Ovary (tissue), 9 donors: Measurements from ENCODE around the gene CYP1A1. TPM values are rescaled to one million over a fixed set of nuclear protein-coding genes. Genes with fewer than 3 reads are reported as not detected.
"Not testable (repeated sequence)": the region's sequence is repeated elsewhere in the genome, so short reads cannot be mapped to it uniquely, and the experiment has no call there.

ENCODE experiments used
- DNase-seq, 5 donors: peaks; one replicate each; pipeline ENCODE4 v3.0.0-alpha.2; 2019 to 2020
- H3K27ac ChIP-seq, 2 donors: fragments of 200-600 bp; one replicate each; pipeline versions ENCODE4 v1.5.1 to v1.8.0; 2019 to 2022
- H3K27me3 ChIP-seq: fragments of 200-600 bp; one replicate; pipeline ENCODE4 v1.8.0; 2022
- H3K36me3 ChIP-seq: fragments of 200-600 bp; sonication (generic); one replicate; pipeline ENCODE4 v1.5.1; 2019
- H3K4me1 ChIP-seq: one replicate; pipeline ENCODE4 v1.8.1; 2013; ENCODE audit warnings: mild to moderate bottlenecking, moderate library complexity; ENCODE audit not compliant: insufficient read depth
- H3K4me3 ChIP-seq: fragments of 200-600 bp; sonication (generic); one replicate; pipeline ENCODE4 v1.5.1; 2017
- H3K9me3 ChIP-seq, 2 donors: fragments of 200-600 bp in 1 of 2; sonication (generic) in 1 of 2; one replicate each; pipeline versions ENCODE4 v1.5.1 to v1.8.1; 2013 to 2019; ENCODE audit warnings: mild to moderate bottlenecking in 1 of 2, moderate library complexity in 1 of 2
- CTCF ChIP-seq, 3 donors: fragments of 450-650 bp in 2 of 3; fragments of 200-600 bp in 1 of 3; IDR thresholded peaks; one replicate each; pipeline versions ENCODE4 v1.5.1 to v1.8.0; 2016 to 2022; ENCODE audit warnings: antibody characterized with exemption in 3 of 3, mild to moderate bottlenecking in 1 of 3
- EP300 ChIP-seq: sonication (generic); formaldehyde crosslinking; IDR thresholded peaks from one replicate; pipeline ENCODE4 v1.6.1; 2017; ENCODE audit warnings: antibody characterized with exemption
- POLR2A ChIP-seq: fragments of 450-650 bp; IDR thresholded peaks from one replicate; pipeline ENCODE4 v1.6.1; 2017; ENCODE audit warnings: antibody characterized with exemption, mild to moderate bottlenecking, moderate library complexity
- WGBS, 3 donors: extraction: QIAGEN DNeasy Blood & Tissue Kit in 1 of 3; methylation state at CpG; one replicate each; pipeline versions ENCODE4 v1.1.5 to v1.1.7; 2013 to 2017; 5-methylcytosine and 5-hydroxymethylcytosine counted together
- intact Hi-C, 4 donors: fragments of 100-400 bp; cut with DNase I; formaldehyde crosslinking; loops; one replicate each; pipeline versions ENCODE4 v1.11.0 to v1.15.1; 2022 to 2023
- polyA plus RNA-seq, 2 donors: library from polyadenylated mRNA; stranded (reverse); fragments of 200-250 nt in 1 of 2; fragments of 350-450 nt in 1 of 2; fragmentation: Illumina TruSeq in 1 of 2; extraction: RNeasy Lipid Tissue Mini Kit (QIAGEN cat#74804) in 1 of 2; gene quantifications; one replicate each; pipeline ENCODE4 v1.2.3, GENCODE V29; 2013 to 2014
- total RNA-seq, 7 donors: library from RNA; depleted of rRNA in 2 of 7; stranded (reverse); fragments of >200 nt in 2 of 7; fragmentation: NEBNext Ultra II Directional in 3 of 7; extraction: Animal tissue kit (Norgen Biotek cat#: 25700) in 3 of 7; gene quantifications; one replicate each; pipeline versions ENCODE4 v1.1.0 to v1.2.4, GENCODE V29; 2016 to 2023
- donor health status: DM: no; HTN: no; CAD: no; lungs with moderate emphysema.
- donor health status: DM: no; HTN: no; CAD: no.
- donor health status: Bipolar disorder and iron deficiency.
- donor health status: DM: yes; HTN: yes; CAD: no.
- donor health status: DM: no; HTN: no; CAD: no.
- donor health status: DM: yes; HTN: yes; CAD: no.

CYP1A1 gene
- total and polyA plus RNA-seq, 9 donors, result 0.10 to 1.6 (median 0.96) TPM; not detected in 6

GRCh38 chr15:74748322-74748946 is 23.1 kb upstream of the CYP1A1 start, which contains the start of gene CYP1A2:
Gene CYP1A2 (plus strand): TSS chr15:74748845. CDS start chr15:74749739, 894 bp downstream.
- 69 to 72% (median 71%) methylated on average over 3 of the region's 3 CpGs for WGBS, 3 donors
- Histone ChIP-seq H3K36me3 (no peaks in the 10 kb centered on the region), H3K27ac (no peak within 1 kb of the TSS), H3K9me3 (no peaks in the 10 kb centered on the region), H3K4me3 (no peak within 1 kb of the TSS), H3K4me1 (no peaks in the 10 kb centered on the region), H3K27me3 (no peaks in the 10 kb centered on the region)
- intact Hi-C loops, result no loop called here
- no peak for DNase-seq
- TF ChIP-seq EP300 (no peak), CTCF (IDR thresholded peaks at IDR 0.05) (no peak), POLR2A (no peak)

GRCh38 chr15:74746389-74746788 is 21.1 kb upstream of the CYP1A1 start:
- H3K4me1 ChIP-seq, result no peaks in the 10 kb centered on the region
- DNase-seq, result no peak
- H3K9me3 ChIP-seq, result peaks cover 0 to 7% of the 10 kb centered on the region in 2 donors
- no peak overlapping the region for H3K4me3 ChIP-seq
- no peak for TF ChIP-seq EP300
- no peak for TF ChIP-seq CTCF (IDR thresholded peaks at IDR 0.05)
- no peak for TF ChIP-seq POLR2A
- no peaks in the 10 kb centered on the region for H3K36me3 ChIP-seq
- H3K27me3 ChIP-seq, result no peaks in the 10 kb centered on the region
- WGBS, 3 donors, result 50 to 66% (median 54%) methylated on average over 4 of the region's 4 CpGs
- intact Hi-C loops, result no loop called here
- H3K27ac ChIP-seq, result no peak overlapping the region

GRCh38 chr15:74742422-74742821 is 17.1 kb upstream of the CYP1A1 start:
- H3K4me3 ChIP-seq, result no peak overlapping the region
- intact Hi-C loops, result no loop called here

GRCh38 chr15:74738239-74738638 is 12.9 kb upstream of the CYP1A1 start:
- H3K4me3 ChIP-seq, H3K36me3 ChIP-seq, H3K27me3 ChIP-seq, intact Hi-C loops, H3K4me1 ChIP-seq, H3K9me3 ChIP-seq, DNase-seq, H3K27ac ChIP-seq: not testable (repeated sequence)
- WGBS, 3 donors, result 41 to 52% (median 48%) methylated on average over 5 of the region's 5 CpGs

More at GRCh38 chr15:74742422-74742821, 17.1 kb upstream of the CYP1A1 start:
- Histone ChIP-seq H3K27ac (no peak overlapping the region), H3K27me3 (no peaks in the 10 kb centered on the region), H3K9me3 (peaks cover 0 to 7% of the 10 kb centered on the region in 2 donors), H3K4me1 (no peaks in the 10 kb centered on the region), H3K36me3 (no peaks in the 10 kb centered on the region)
- DNase-seq, result no peak
- 66 to 84% (median 75%) methylated on average over 5 of the region's 5 CpGs for WGBS, 3 donors
- no peak for TF ChIP-seq CTCF (IDR thresholded peaks at IDR 0.05)

GRCh38 chr15:74735305-74735704 is 10.0 kb upstream of the CYP1A1 start:
- no peak for DNase-seq
- H3K27me3 ChIP-seq, result no peaks in the 10 kb centered on the region

More at GRCh38 chr15:74735305-74735704, 10.0 kb upstream of the CYP1A1 start:
- no peak overlapping the region for H3K4me3 ChIP-seq
- H3K36me3 ChIP-seq, result no peaks in the 10 kb centered on the region
- TF ChIP-seq EP300 (no peak), POLR2A (no peak), CTCF (IDR thresholded peaks at IDR 0.05) (no peak)
- no peaks in the 10 kb centered on the region for H3K4me1 ChIP-seq
- no peak overlapping the region for H3K27ac ChIP-seq
- H3K9me3 ChIP-seq, result no peaks in the 10 kb centered on the region
- intact Hi-C loops, result no loop called here
- 85 to 88% (median 86%) methylated on average over 3 of the region's 3 CpGs for WGBS, 3 donors
